Heart left ventricle (tissue), 16 donors: ENCODE results near the gene RERG. TPM values are rescaled to one million over a fixed set of nuclear protein-coding genes. Genes with fewer than 3 reads are reported as not detected.

Source experiments
- ATAC-seq, 4 donors: fragments of 200-7000 bp; cut with Tn5 transposase; one replicate each; pipeline ENCODE4 v1.9.1; 2020 to 2022; ENCODE audit warnings: moderate library complexity in 4 of 4, mild to moderate bottlenecking in 3 of 4, moderate number of reproducible peaks in 1 of 4
- DNase-seq, 5 donors: peaks; one replicate each; pipeline ENCODE4 v3.0.0-alpha.2; 2020
- H3K27ac ChIP-seq, 12 donors: fragments of 200-600 bp; sonication (generic) in 4 of 12; one replicate each; pipeline versions ENCODE4 v1.5.0 to v1.8.0; 2016 to 2022; ENCODE audit warnings: mild to moderate bottlenecking in 2 of 12
- H3K27me3 ChIP-seq, 9 donors: fragments of 200-600 bp; sonication (generic) in 2 of 9; one replicate each; pipeline versions ENCODE4 v1.5.1 to v1.8.0; 2016 to 2022; ENCODE audit warnings: mild to moderate bottlenecking in 3 of 9
- H3K36me3 ChIP-seq, 9 donors: fragments of 200-600 bp; sonication (generic) in 2 of 9; one replicate each; pipeline versions ENCODE4 v1.5.0 to v1.8.0; 2018 to 2022; ENCODE audit warnings: mild to moderate bottlenecking in 2 of 9
- H3K4me1 ChIP-seq, 12 donors: fragments of 200-600 bp; sonication (generic) in 4 of 12; one replicate each; pipeline versions ENCODE4 v1.5.0 to v1.8.0; 2016 to 2022; ENCODE audit warnings: mild to moderate bottlenecking in 3 of 12
- H3K4me3 ChIP-seq, 12 donors: fragments of 200-600 bp; sonication (generic) in 4 of 12; one replicate each; pipeline versions ENCODE4 v1.5.0 to v1.8.0; 2017 to 2022; ENCODE audit warnings: mild to moderate bottlenecking in 9 of 12, moderate library complexity in 4 of 12
- H3K9me3 ChIP-seq, 12 donors: fragments of 200-600 bp; sonication (generic) in 4 of 12; one replicate each; pipeline versions ENCODE4 v1.5.0 to v1.8.0; 2016 to 2022; ENCODE audit warnings: mild to moderate bottlenecking in 1 of 12
- POLR2A ChIP-seq, 2 donors: fragments of 450-650 bp; IDR thresholded peaks; one replicate each; pipeline ENCODE4 v1.6.1; 2017; ENCODE audit warnings: antibody characterized with exemption in 2 of 2, mild to moderate bottlenecking in 2 of 2, moderate library complexity in 2 of 2
- WGBS, 4 donors: extraction: QIAGEN DNeasy Blood & Tissue Kit in 2 of 4; methylation state at CpG; one replicate each; pipeline versions ENCODE4 v1.1.5 to v1.1.7; 2013 to 2018; 5-methylcytosine and 5-hydroxymethylcytosine counted together
- intact Hi-C, 10 donors: fragments of 100-400 bp; cut with DNase I; formaldehyde crosslinking; loops; one replicate each; pipeline versions ENCODE4 v1.11.1 to v1.14.2; 2022
- polyA plus RNA-seq, 2 donors: library from polyadenylated mRNA; stranded (reverse); fragments of 200-250 nt; gene quantifications; one replicate each; pipeline ENCODE4 v1.2.3, GENCODE V29; 2013
- total RNA-seq, 9 donors: library from RNA; depleted of rRNA in 2 of 9; stranded (reverse); fragments of >200 nt in 2 of 9; fragmentation: NEBNext Ultra II Directional in 3 of 9; extraction: Animal tissue kit (Norgen Biotek cat#: 25700) in 3 of 9; gene quantifications; one replicate each; pipeline versions ENCODE4 v1.1.0 to v1.2.4, GENCODE V29; 2016 to 2023
- TF ChIP-seq, protein P1 (sequence below), 12 donors: fragments of 200-600 bp; sonication (generic) in 4 of 12; IDR thresholded peaks; one replicate each; pipeline versions ENCODE4 v1.5.0 to v1.8.0; 2018 to 2022; ENCODE audit warnings: antibody characterized with exemption in 12 of 12, mild to moderate bottlenecking in 5 of 12
- donor health status: ischemic (EF 13 %, LVEDD 7.1; RV severe dilation, severe dysfunction).
- donor health status: healthy with polysubstance abuse.
- donor health status: DM: no; HTN: yes; CAD: no.
- donor health status: DM: no; HTN: no; CAD: no.
- donor health status: ischemic (EF 25% LVEDD 6.9; RV normal size, moderate dysfunction).
- donor health status: ischemic (EF 25% LVEDD 5.7; RV mildly dilated, moderate dysfunction).
- donor health status: healthy.
- donor health status: DM: yes; HTN: yes; CAD: no.
- donor health status: ischemic (EF 35%, LVEDD 5.7; RV mildly dilated, moderate dysfunction).
- donor health status: nonischemic (EF 11% LVEDD 7.7; RV severe dilation, severe dysfunction).
- donor health status: DM: yes; HTN: yes; CAD: no.
- donor health status: PGD.
- donor health status: ischemic (EF 29% LVEDD 5.4; RV normal size, mild dysfunction).
- donor health status: nonischemic (EF 23%, LVEDD 6.1; RV moderate dilation, normal function).

RERG gene
- total and polyA plus RNA-seq, 11 donors = 2.9 to 17.7 (median 4.2) TPM

DNA sequence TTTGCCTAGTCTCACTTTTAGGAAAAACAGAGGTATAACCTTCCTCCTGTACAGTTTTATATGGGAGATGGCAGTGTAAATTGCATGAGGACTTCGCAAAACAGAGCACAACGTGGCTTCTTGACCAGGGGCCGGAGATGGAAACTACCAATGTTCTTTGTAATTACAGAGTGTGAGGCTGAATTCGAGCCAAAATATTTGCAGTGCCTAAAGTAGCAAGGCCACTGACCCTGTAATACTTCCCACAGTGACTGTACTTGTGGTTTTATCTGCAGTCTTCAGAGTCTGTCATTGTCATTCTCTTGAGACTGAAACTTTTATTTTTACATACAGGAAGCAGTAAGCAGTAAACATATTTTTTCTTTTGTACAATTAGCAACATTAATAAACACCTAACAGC is 98.9 kb downstream of the RERG start:
- no peaks in the 10 kb centered on the region for H3K27me3 ChIP-seq
- peak overlapping the region in 5 of 12 donors; percentile 1 to 33 (median 23) for H3K27ac ChIP-seq
- H3K4me1 ChIP-seq = peaks cover 0 to 8% (median 0%) of the 10 kb centered on the region in 12 donors
- intact Hi-C loops = loop anchor here in 1 of 10 donors (10.0 kb wide), 1 partner anchor 118 kb away; no protein-coding TSS in a partner anchor
- H3K4me3 ChIP-seq = no peak overlapping the region
- no peaks in the 10 kb centered on the region for H3K9me3 ChIP-seq
- 39 to 59% (median 47%) methylated on average over 4 of the region's 4 CpGs for WGBS, 4 donors
- peak; percentile 49 to 69 (median 60) for ATAC-seq
- H3K36me3 ChIP-seq = no peaks in the 10 kb centered on the region
- TF ChIP-seq, protein P1, sequence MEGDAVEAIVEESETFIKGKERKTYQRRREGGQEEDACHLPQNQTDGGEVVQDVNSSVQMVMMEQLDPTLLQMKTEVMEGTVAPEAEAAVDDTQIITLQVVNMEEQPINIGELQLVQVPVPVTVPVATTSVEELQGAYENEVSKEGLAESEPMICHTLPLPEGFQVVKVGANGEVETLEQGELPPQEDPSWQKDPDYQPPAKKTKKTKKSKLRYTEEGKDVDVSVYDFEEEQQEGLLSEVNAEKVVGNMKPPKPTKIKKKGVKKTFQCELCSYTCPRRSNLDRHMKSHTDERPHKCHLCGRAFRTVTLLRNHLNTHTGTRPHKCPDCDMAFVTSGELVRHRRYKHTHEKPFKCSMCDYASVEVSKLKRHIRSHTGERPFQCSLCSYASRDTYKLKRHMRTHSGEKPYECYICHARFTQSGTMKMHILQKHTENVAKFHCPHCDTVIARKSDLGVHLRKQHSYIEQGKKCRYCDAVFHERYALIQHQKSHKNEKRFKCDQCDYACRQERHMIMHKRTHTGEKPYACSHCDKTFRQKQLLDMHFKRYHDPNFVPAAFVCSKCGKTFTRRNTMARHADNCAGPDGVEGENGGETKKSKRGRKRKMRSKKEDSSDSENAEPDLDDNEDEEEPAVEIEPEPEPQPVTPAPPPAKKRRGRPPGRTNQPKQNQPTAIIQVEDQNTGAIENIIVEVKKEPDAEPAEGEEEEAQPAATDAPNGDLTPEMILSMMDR (IDR thresholded peaks at IDR 0.05) = no peak
- TF ChIP-seq POLR2A (IDR thresholded peaks at IDR 0.05) = no peak
- DNase-seq = peak in 1 of 5 donors; percentile 33

DNA sequence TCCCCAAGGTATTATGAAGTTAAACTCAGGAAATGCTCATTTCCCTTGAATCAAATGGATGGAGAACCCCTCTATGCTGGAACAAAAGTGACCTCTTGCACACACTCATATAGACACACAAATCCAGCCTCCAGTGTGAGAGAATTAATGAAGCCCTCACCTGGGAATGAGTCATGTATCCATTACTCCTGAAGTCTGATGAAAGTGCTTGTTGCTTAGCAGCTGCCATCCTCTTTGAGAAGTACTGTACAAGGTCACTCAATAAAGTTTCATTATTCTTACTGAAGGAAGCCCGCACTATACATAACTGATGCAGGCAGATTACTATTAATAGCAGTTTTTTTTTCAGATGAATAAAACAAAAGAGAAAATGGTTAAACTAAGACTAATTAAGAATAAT is 102.3 kb downstream of the RERG start:
- no peak for ATAC-seq
- peaks cover 0 to 22% (median 0%) of the 10 kb centered on the region in 12 donors for H3K4me1 ChIP-seq
- H3K4me3 ChIP-seq = no peak overlapping the region
- no peaks in the 10 kb centered on the region for H3K36me3 ChIP-seq
- TF ChIP-seq POLR2A (IDR thresholded peaks at IDR 0.05) = no peak
- TF ChIP-seq, protein P1 (IDR thresholded peaks at IDR 0.05) = no peak
- 0 to 90% (median 1%) methylated on average over 1 of the region's 1 CpG for WGBS, 4 donors
- H3K27ac ChIP-seq = no peak overlapping the region
- no peak for DNase-seq
- no peaks in the 10 kb centered on the region for H3K9me3 ChIP-seq
- intact Hi-C loops = no loop called here
- no peaks in the 10 kb centered on the region for H3K27me3 ChIP-seq

GRCh38 chr12:15116983-15117382 is 104.2 kb downstream of the RERG start:
- Histone ChIP-seq H3K36me3 (no peaks in the 10 kb centered on the region), H3K27ac (peak overlapping the region in 1 of 12 donors; percentile 11), H3K4me1 (peaks cover 0 to 18% (median 0%) of the 10 kb centered on the region in 12 donors), H3K9me3 (no peaks in the 10 kb centered on the region), H3K27me3 (no peaks in the 10 kb centered on the region), H3K4me3 (no peak overlapping the region)
- WGBS, 4 donors = 45 to 93% (median 63%) methylated on average over 1 of the region's 1 CpG
- DNase-seq (no peak), ATAC-seq (no peak)
- intact Hi-C loops = no loop called here
- TF ChIP-seq, protein P1 (IDR thresholded peaks at IDR 0.05) = no peak

DNA sequence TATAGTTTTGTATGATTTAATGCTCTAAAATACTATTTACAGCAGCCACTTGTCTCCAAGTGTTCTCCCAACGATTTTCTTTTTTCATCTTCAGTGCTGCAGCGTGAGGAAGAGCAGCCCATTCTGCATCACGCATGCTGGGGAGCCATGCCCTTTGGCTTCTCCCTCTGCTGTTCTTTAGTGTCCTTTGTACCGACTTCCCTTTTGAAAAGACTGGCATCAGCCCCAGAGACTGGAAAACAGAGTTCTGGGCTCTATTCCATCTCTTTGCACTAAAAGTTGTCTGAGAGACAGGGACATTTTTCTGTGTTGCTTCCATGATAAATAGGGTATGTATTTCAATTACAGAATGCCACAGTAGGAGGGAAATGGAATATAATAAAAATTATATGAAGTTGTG is 105.1 kb downstream of the RERG start:
- ATAC-seq = peak in 2 of 4 donors; percentile 32 to 64
- H3K4me1 ChIP-seq = peaks cover 0 to 16% (median 0%) of the 10 kb centered on the region in 12 donors
- H3K9me3 ChIP-seq = no peaks in the 10 kb centered on the region
- no peak overlapping the region for H3K4me3 ChIP-seq
- H3K27me3 ChIP-seq = no peaks in the 10 kb centered on the region
- intact Hi-C loops = no loop called here
- WGBS, 4 donors = 30 to 54% (median 37%) methylated on average over 4 of the region's 4 CpGs
- peak overlapping the region in 1 of 12 donors; percentile 39 for H3K27ac ChIP-seq
- DNase-seq = no peak
- no peak for TF ChIP-seq POLR2A (IDR thresholded peaks at IDR 0.05)
- TF ChIP-seq, protein P1 (IDR thresholded peaks at IDR 0.05) = no peak
- H3K36me3 ChIP-seq = no peaks in the 10 kb centered on the region
